SH-SY5Y (cell line): ENCODE data around the gene DSTN.

Source experiments
- GATA2 ChIP-seq: IDR thresholded peaks from 2 replicates; pipeline ENCODE4 v1.6.1; 2011; ENCODE audit warnings: mild to moderate bottlenecking, low read depth, low read length
- GATA3 ChIP-seq: IDR thresholded peaks from 2 replicates; pipeline ENCODE4 v1.6.1; 2011; ENCODE audit warnings: low read depth, mild to moderate bottlenecking, low read length, moderate library complexity

DNA sequence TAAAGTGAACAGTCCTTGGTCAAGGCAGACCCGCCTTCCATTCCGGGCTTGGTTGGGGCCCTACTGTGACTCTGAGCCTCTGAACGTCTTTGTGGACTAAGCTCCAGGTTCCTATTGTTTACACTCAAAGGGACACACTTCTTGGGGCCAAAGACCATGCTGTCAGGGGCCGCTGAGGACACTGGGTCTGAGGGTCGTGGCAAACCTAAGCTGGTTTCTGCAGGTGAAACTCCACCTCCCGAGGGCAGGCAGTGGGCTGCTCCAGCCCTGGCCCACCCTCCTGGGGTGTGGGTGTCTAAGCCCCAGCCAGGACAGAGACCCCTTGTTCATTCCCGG, 43.1 kb downstream of the DSTN start:
- TF ChIP-seq GATA2 = no peak
- TF ChIP-seq GATA3 = no peak
